Gastrocnemius medialis (tissue), 4 donors: ENCODE measurements around the gene ARL3. TPM values are rescaled to one million over a fixed set of nuclear protein-coding genes. Genes with fewer than 3 reads are reported as not detected.

Experiments used
- ATAC-seq, 2 donors: fragments of 150-250 bp; one replicate each; pipeline ENCODE4 v1.9.1; 2016
- DNase-seq, 2 donors: peaks; one replicate each; pipeline ENCODE4 v3.0.0-alpha.2; 2019
- H3K27ac ChIP-seq, 4 donors: fragments of 200-600 bp; sonication (generic); 1 replicate in 1 of 4; 2 replicates in 3 of 4; pipeline ENCODE4 v1.5.1; 2016 to 2018; ENCODE audit warnings: mild to moderate bottlenecking in 2 of 4, moderate library complexity in 1 of 4
- H3K27me3 ChIP-seq, 3 donors: fragments of 200-600 bp; sonication (generic) in 2 of 3; 1 replicate in 1 of 3; 2 replicates in 2 of 3; pipeline versions ENCODE4 v1.5.1 to v1.6.0; 2016 to 2019; ENCODE audit warnings: mild to moderate bottlenecking in 1 of 3, moderate library complexity in 1 of 3
- H3K36me3 ChIP-seq, 2 donors: fragments of 200-600 bp; sonication (generic) in 1 of 2; one replicate each; pipeline ENCODE4 v1.5.1; 2017 to 2018
- H3K4me1 ChIP-seq, 2 donors: fragments of 200-600 bp; sonication (generic) in 1 of 2; one replicate each; pipeline ENCODE4 v1.5.1; 2016 to 2017; ENCODE audit warnings: mild to moderate bottlenecking in 2 of 2
- H3K4me3 ChIP-seq, 4 donors: fragments of 200-600 bp; sonication (generic) in 3 of 4; 1 replicate in 1 of 4; 2 replicates in 3 of 4; pipeline ENCODE4 v1.5.1; 2016 to 2019; ENCODE audit warnings: mild to moderate bottlenecking in 2 of 4
- H3K9me3 ChIP-seq, 3 donors: fragments of 200-600 bp; sonication (generic) in 2 of 3; 1 replicate in 1 of 3; 2 replicates in 2 of 3; pipeline ENCODE4 v1.5.1; 2016 to 2019
- POLR2A ChIP-seq, 2 donors: fragments of 450-650 bp; IDR thresholded peaks; one replicate each; pipeline ENCODE4 v1.6.1; 2017; ENCODE audit warnings: antibody characterized with exemption in 2 of 2, mild to moderate bottlenecking in 2 of 2, moderate library complexity in 2 of 2
- in situ Hi-C, 4 donors: fragments of 200-750 bp; cut with MboI; loops; one replicate each; pipeline versions ENCODE4 v1.15.0 to v1.8.0; 2017; ENCODE audit warnings: low sequenced_read_pairs in 4 of 4
- intact Hi-C: fragments of 100-400 bp; cut with DNase I; formaldehyde crosslinking; loops from one replicate; pipeline ENCODE4 v1.15.1; 2023; ENCODE audit warnings: low total_unique reads
- total RNA-seq, 4 donors: library from RNA; depleted of rRNA; stranded (reverse); fragments of >200 nt; gene quantifications; one replicate each; pipeline versions ENCODE4 v1.1.0 to v1.2.3, GENCODE V29; 2016
- TF ChIP-seq, protein P1 (sequence below), 5 experiments: fragments of 450-650 bp in 3 of 5; fragments of 200-600 bp in 2 of 5; sonication (generic) in 2 of 5; IDR thresholded peaks in 4 of 5; conservative IDR thresholded peaks in 1 of 5; 1 replicate in 4 of 5; 2 replicates in 1 of 5; pipeline ENCODE4 v1.5.1; 2016 to 2019; ENCODE audit warnings: antibody characterized with exemption in 5 of 5, mild to moderate bottlenecking in 3 of 5, moderate library complexity in 3 of 5

The ARL3 gene
- total RNA-seq, 4 donors from 2014 or later: 1.0 to 2.4 (median 1.5) TPM

DNA sequence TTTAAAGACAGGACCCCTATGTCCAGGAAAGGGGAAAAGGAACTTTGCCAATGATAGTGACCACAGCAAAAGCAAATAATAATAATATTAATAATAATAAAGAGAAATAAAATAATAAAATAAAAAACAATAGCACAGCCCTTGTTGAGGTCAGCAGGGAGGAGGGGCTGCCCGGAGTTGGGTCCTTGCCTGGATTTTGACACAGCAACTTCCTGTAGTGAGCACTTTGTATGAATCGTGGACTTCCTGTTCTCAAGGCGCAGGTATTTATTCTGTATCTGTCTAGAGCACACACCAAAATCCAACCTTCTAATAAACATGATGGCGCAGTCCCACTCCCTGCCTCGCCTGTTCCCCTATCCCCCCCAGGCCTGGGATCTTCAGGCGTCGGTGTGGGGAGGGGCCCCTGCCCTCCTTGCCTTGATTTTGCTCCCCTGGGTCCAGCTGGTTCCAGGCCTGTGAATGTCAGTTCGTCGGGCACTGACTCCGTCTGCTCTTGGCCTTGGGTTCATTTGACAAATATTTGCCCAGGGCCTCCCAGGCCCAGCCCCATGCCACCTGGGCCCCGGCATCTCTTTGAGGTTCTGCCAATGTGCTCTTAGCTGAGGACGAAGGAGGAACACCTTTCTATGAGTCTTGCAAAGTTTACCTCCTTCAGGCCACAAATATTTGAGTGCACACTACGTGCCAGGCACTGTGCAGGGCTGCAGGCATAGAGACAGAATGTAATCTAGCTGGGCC lies 56.0 kb downstream of the ARL3 start:
- no peak overlapping the region for H3K4me3 ChIP-seq
- H3K9me3 ChIP-seq: no peaks in the 10 kb centered on the region
- ATAC-seq: no peak
- TF ChIP-seq POLR2A (IDR thresholded peaks at IDR 0.05): no peak
- TF ChIP-seq, protein P1, sequence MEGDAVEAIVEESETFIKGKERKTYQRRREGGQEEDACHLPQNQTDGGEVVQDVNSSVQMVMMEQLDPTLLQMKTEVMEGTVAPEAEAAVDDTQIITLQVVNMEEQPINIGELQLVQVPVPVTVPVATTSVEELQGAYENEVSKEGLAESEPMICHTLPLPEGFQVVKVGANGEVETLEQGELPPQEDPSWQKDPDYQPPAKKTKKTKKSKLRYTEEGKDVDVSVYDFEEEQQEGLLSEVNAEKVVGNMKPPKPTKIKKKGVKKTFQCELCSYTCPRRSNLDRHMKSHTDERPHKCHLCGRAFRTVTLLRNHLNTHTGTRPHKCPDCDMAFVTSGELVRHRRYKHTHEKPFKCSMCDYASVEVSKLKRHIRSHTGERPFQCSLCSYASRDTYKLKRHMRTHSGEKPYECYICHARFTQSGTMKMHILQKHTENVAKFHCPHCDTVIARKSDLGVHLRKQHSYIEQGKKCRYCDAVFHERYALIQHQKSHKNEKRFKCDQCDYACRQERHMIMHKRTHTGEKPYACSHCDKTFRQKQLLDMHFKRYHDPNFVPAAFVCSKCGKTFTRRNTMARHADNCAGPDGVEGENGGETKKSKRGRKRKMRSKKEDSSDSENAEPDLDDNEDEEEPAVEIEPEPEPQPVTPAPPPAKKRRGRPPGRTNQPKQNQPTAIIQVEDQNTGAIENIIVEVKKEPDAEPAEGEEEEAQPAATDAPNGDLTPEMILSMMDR (IDR thresholded peaks at IDR 0.05 in 4 of 5, conservative IDR thresholded peaks at IDR 0.05 in 1 of 5): no peak
- peak overlapping the region; percentile 55 to 72 (median 60) for H3K27ac ChIP-seq
- in situ Hi-C loops: no loop called here
- no peak for DNase-seq
- H3K36me3 ChIP-seq: peaks cover 0 to 43% of the 10 kb centered on the region in 2 donors
- H3K27me3 ChIP-seq: no peaks in the 10 kb centered on the region
- intact Hi-C loops: no loop called here
- peaks cover 17 to 24% of the 10 kb centered on the region in 2 donors for H3K4me1 ChIP-seq

DNA sequence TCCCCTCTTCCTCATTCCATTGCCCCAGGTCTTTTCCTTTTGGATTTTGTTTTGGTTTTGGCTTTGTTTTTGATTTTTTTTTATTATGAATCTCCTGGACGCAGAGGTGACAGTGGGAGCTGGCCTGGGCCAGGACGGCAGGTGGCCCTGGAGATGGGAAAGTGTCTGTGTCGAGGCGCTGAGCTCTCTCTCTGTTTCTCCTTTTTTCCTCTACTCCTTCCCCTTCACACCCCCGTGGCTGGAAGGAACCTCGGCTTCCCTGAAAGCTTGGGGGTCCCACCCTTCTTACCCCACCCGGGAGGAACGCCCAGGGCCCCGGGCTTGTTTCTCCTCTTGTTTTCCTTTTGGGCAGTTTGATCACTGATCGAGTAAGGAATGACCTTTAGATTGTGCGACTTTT lies 56.7 kb downstream of the ARL3 start:
- Histone ChIP-seq H3K4me1 (peaks cover 17 to 24% of the 10 kb centered on the region in 2 donors), H3K27ac (peak overlapping the region; percentile 55 to 72 (median 60)), H3K36me3 (peaks cover 0 to 43% of the 10 kb centered on the region in 2 donors), H3K27me3 (no peaks in the 10 kb centered on the region), H3K9me3 (no peaks in the 10 kb centered on the region), H3K4me3 (no peak overlapping the region)
- no peak for DNase-seq
- ATAC-seq: no peak
- TF ChIP-seq POLR2A (IDR thresholded peaks at IDR 0.05): no peak
- TF ChIP-seq, protein P1 (IDR thresholded peaks at IDR 0.05 in 4 of 5, conservative IDR thresholded peaks at IDR 0.05 in 1 of 5): no peak
- intact Hi-C loops: no loop called here
- in situ Hi-C loops: no loop called here

DNA sequence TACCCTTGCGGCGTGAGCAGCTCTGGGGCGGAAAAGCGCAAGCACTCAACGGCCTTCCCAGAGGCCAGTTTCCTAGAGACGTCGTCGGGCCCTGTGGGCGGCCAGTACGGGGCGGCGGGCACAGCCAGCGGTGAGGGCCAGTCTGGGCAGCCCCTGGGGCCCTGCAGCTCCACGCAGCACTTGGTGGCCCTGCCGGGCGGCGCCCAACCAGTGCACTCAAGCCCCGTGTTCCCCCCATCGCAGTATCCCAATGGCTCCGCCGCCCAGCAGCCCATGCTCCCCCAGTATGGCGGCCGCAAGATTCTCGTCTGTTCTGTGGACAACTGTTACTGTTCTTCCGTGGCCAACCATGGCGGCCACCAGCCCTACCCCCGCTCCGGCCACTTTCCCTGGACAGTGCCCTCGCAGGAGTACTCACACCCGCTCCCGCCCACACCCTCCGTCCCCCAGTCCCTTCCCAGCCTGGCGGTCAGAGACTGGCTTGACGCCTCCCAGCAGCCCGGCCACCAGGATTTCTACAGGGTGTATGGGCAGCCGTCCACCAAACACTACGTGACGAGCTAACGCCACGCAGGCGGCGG lies 57.3 kb downstream of the ARL3 start:
- H3K27ac ChIP-seq: peak overlapping the region; percentile 55 to 72 (median 60)
- TF ChIP-seq, protein P1 (IDR thresholded peaks at IDR 0.05 in 4 of 5, conservative IDR thresholded peaks at IDR 0.05 in 1 of 5): no peak
- TF ChIP-seq POLR2A (IDR thresholded peaks at IDR 0.05): no peak
- H3K4me1 ChIP-seq: peaks cover 17 to 26% of the 10 kb centered on the region in 2 donors
- no peak for ATAC-seq
- in situ Hi-C loops (no loop called here), intact Hi-C loops (no loop called here)
- DNase-seq: no peak
- no peak overlapping the region for H3K4me3 ChIP-seq
- H3K36me3 ChIP-seq: peaks cover 0 to 43% of the 10 kb centered on the region in 2 donors
- no peaks in the 10 kb centered on the region for H3K9me3 ChIP-seq
- no peaks in the 10 kb centered on the region for H3K27me3 ChIP-seq

DNA sequence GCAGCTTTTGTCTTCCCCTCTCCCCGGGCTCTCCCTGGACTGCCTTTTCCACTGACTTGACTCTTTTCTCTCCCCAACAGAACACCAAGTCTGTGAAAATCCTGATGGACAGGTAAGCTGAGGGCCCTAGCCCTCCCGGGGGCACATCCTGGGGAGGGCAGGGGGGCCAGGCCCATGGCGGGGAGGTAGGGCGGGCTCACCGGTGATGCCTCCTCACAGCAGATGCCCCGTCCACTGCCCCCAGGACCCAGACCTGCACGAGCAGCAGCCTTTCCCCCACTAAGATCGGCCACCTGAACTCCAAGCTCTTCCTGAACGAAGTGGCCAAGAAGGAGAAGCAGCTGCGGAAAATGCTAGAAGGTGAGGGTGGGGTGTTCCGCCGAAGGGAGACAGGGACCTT lies 58.2 kb downstream of the ARL3 start:
- DNase-seq: no peak
- Histone ChIP-seq H3K27me3 (no peaks in the 10 kb centered on the region), H3K36me3 (peaks cover 0 to 43% of the 10 kb centered on the region in 2 donors), H3K4me1 (peaks cover 24 to 30% of the 10 kb centered on the region in 2 donors), H3K4me3 (no peak overlapping the region), H3K9me3 (no peaks in the 10 kb centered on the region), H3K27ac (no peak overlapping the region)
- ATAC-seq: no peak
- TF ChIP-seq, protein P1 (IDR thresholded peaks at IDR 0.05 in 4 of 5, conservative IDR thresholded peaks at IDR 0.05 in 1 of 5): no peak
- in situ Hi-C loops: no loop called here
- intact Hi-C loops: no loop called here
